HG03432 (cell line): ENCODE data around the gene KIAA0232.
A peak's percentile ranks its signal among the peaks of the same experiment; 100 is the strongest.
"Not testable (repeated sequence)": the region's sequence is repeated elsewhere in the genome, so short reads cannot be mapped to it uniquely, and the experiment has no call there.

Experiments used
- ATAC-seq: cut with Tn5 transposase; IDR thresholded peaks from one replicate; pipeline ENCODE4 v1.9.1; 2021; ENCODE audit warnings: mild to moderate bottlenecking, moderate library complexity; ENCODE audit not compliant: unreplicated experiment

KIAA0232 gene

DNA sequence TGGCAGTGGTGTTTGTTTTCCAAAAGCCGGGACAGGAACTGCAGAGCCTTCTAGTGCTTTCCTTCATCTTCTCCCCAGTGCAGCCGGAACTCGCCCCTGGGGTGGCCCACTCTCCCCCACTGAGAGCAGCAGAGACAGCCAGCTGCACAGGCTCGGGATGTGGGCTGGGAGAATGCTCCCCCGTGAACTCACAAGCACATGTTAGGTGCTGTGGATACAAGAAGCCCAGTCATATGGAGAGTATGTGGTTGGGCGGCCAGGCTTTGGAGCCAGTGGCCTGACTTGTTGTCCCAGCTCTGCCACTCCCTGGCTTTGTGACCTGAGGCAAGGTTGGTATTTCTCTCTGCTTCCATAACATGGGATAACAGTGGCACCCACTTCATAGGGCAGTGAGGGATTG lies 9.4 kb upstream of the KIAA0232 start:
- no peak for ATAC-seq

DNA sequence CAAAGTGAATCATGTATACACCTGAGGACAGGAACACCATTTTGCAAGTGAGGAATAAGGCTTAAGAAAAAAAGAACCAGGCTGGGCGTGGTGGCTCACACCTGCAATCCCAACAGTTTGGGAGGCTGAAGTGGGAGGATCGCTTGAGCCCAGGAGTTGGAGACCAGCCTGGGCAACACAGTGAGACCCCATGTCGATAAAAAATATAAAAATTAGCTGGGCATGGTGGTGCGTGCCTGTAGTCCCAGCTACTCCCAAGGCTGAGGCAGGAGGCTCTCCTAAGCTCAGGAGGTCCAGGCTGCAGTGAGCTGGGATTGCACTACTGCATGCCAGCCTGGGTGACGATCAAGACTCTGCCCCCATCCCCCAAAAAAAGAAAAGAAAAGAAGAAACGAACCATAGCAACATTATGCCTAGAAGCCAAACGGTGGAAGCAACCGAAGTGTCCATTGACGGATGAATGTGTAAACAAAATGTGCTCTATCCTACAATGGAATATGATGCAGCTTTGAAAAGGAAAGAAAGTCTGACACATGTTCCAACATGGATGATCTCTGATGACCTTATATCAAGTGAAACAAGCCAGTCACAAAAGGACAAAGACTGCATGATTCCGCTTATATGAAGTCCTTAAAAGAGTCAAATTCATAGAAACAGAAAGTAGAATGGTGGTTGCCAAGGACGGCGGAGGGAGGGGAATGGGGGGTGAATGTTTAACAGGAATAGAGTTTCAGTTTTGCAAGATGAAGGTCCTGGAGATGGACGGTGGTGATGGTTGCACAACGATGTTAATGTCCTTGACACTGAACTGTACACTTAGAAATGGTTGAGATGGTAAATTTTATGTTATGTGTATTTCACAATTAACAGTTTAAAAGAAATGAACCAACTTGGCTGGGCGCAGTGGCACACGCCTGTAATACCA lies 8.6 kb upstream of the KIAA0232 start:
- no peak for ATAC-seq

DNA sequence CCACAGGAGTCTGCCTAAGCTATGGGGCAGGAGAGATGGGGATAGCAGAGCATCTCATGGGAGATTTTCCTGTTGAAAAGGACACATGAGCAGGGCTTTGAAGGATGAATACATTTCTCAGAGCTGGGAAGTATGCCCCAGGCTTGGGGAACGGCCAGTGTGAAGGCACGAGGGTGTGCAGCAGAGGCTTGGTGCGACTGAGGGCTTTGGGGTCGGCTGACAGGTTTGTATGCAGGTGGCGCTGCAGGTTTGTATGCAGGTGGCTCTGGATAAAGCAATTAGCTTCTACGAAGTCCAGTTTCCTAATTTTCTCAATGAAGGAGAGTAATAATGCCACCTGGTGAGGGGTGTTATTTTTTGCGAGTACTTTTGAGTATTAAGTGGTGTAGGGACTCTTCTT lies 6.8 kb upstream of the KIAA0232 start:
- ATAC-seq = no peak

DNA sequence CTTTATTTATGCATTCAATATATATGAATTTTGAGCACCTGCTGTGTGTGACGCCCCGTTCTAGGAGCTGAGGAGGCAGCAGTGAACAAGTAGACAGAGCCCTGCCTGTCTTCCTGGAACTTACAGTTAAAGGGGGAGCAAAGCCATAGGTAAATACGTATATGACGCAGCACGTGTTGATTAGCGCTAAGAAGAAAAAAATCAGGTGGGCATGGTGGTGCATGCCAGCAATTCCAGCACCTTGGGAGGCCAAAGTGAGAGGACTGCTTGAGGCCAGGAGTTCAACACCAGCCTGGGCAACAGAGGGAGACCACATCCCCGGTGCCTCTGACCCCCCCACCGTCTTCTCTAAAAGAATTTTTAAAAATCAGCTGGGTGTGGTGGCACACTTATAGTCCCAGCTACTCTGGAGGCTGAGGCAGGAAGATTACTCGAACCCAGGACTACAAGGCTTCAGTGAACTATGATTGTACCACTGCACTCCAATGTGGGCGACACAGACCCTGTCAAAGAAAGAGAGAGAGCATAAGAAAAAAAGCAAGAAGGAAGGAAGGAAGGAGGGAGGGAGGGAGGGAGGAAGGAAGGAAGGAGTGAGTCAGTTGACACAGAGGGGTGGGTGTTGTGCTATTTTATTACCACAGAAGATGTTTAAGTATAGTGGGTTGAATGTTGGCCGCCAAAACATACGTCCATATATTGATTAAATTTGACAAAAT lies 5.4 kb upstream of the KIAA0232 start:
- no peak for ATAC-seq

DNA sequence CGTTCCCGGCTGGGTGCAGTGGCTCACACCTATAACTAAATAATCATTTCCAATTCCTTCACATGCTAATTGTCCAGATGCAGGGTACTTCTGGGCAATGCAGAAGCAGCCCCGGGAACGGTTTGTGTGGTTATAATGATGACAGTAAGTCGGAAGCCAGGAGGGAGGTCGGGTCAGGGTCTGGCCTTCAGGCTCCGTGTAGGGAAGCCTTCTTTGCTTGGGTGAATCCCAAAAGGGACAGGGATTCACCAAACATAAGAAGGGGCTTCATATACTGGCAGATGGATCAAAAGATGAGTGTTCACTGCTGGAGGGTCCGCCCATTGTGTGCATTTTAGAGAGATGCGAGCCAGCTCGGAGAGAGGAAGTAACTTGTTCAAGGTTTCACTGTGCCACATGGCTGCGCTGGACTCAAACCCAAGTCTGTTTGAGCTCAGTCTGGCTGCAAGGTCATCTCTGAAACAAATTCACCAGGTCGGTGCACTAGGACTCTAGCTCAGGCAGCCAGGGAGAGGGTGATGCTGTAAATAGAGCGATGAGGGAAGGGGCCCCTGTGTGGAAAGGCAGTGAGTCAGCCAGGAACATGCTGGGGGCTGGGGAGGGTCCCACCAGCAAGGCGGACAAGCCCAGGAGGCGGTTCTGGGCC lies 4.8 kb upstream of the KIAA0232 start:
- no peak for ATAC-seq

DNA sequence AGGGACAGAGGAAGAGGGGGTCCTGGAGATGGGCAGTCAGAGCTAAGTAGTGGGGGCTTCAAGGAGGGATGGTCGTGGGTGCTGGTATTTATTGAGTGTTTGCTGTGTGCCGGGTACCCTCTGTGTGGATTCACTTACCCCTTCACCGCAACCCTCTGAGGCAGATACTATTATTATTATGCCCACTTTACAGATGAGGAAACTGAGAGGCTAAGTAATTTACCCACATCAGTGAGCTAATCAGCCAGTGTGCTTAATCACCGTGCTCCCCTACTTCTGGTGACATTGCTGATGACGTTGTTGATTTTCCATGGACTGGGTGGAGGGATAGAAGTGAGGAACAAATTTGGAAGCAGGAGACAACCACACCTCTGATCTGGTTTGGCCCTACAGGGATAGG lies 4.1 kb upstream of the KIAA0232 start:
- no peak for ATAC-seq

DNA sequence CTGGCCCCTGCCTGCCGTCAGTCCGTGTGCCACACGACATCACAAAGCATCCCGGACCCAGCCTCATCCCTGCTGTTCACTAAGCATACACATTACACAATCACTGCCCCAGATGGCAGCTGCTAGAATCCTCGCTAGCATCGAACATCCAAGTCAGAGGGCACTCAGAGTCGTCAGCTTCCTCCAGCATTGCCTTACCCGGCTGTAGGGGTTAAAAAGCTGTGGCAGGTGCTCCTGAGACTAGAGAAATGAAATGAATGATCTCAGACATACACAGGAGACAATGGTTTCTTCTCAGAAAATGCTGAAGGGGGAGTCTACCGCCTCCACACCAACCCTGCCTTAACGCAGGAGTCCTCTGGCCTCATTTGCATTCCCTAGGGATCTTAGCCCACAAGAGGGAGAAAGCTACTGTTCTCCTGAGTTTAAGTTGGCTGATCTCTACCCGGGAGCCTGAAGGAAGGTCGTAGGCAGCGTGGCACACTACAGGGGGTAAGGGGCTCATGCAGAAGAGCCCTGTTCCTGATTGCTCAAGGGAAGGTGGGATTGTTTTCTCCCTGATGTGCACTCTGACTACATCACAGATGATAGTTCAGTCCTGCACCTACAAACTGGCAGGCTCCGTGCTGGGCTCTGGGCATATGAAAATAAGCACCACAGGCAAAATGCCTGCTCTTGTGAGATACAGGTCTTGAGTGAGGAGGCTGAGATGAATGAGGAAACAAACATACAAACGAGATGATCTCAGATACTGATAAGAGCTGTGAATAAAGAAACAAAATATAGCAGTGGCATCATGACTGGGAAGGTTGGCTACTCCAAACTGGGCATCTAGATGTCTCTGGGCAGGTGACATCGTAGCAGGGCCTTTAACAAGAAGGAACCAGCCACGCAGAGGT lies 2.6 kb upstream of the KIAA0232 start:
- no peak for ATAC-seq

DNA sequence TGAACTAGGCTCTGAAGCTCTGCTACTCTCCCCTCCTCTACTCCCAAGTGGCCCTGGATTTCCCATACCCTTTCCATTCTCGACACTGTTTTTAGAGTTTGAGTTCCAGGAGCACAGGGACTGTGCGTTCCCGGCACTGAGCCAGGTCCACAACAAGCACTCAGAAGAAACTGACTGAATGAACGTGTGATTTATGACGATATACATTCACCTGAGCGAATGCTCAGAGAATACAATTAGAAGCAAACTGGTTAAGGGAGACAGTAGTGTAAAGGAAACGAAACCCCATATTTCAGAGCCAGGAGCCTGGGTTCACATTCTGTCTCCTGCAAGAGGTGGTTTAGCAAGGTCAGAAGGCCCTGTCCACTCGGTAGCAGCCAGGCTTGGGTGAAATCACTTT lies 1.4 kb upstream of the KIAA0232 start:
- ATAC-seq = no peak

DNA sequence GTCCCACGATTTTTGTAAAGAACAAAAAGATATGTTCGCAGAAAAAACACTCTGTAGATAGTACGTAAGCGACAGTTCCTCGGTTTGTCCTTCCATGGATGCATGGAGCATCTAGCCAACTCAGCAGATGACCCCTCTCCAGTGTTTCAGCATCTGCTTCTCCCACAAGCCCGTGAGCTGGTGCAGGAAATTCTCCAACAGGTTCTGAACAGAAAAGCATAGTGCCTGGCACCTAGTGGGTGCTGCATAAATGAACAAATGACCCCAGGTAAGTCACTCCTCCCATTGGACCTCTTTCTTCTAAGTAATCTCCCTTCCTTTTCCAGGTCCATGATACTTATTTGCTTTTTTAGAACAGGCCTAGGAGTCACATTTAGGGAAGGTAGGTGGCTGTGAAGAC lies 966 bp upstream of the KIAA0232 start:
- ATAC-seq = no peak

DNA sequence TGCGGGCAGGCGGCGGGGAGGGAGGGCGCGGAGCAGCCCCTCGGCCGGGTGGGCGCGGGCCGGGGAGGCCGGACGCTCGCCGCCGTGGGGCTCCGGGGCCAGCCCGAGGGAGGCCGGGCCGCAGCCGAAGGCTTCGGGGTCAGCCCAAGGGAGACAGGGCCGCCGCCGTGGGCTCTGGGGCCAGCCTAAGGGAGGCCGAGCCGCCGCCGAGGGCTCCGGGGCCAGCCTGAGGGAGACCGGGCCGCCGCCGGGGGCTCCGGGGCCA lies 251 bp downstream of the KIAA0232 start:
- ATAC-seq = no peak

DNA sequence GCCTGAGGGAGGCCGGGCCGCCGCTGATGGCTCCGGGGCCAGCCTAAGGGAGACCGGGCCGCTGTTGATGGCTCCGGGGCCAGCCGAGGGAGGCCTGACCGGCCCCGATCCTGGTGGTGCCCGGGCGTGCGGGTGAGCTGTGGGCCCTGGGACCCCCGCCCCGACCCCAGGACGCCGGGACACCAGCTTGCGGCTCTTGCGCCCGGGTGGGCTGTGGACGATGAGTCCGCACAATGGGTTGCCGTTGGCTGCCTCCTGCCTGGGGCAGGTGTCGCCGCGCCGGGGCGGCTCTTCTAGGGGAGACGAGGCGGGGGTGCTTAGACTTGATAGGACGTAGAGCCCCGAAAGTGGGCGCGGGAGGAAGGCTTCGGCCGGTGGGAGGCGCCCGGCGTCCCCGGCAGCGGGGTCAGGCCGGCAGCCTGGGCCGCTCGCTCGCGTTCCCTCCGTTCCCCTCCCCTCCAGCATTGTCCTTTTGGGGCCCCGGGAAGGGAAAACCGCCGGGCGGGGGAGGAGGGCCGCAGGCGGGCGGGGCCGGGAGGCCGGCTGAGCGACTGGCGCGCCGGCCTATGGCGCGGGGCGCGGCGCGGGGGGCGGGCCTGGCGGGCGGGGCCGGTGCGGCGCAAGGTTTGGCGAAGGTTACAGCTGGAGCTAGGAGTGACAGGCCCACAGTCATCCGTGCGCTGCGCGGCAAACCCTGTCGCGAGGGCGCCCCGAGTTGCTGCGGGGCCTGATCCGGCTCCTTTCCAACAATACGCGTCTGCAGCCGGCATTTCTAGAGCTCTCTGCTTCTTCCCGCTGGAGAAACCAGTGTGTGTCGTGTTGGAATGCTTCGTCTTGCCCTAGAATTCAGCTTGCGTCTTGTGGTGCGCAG lies 819 bp downstream of the KIAA0232 start:
- ATAC-seq = peak; percentile 79

DNA sequence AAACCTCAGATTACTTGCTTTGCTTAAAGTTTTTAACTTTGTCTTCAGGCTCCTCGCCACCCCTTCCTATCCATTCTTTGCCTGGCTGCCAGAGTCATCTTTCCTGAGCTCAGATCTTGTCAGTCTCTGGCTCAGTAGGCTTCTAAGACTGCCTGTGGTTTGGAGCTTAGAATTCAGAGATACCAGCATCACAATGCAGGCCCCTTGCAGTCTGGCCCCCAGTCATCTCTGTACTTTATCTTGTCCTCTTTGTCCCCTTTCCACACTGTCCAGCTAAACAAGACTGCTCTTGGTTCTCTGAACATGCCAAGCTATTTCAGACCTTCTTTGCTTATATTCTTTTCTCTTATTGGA lies 3.0 kb downstream of the KIAA0232 start:
- no peak for ATAC-seq

DNA sequence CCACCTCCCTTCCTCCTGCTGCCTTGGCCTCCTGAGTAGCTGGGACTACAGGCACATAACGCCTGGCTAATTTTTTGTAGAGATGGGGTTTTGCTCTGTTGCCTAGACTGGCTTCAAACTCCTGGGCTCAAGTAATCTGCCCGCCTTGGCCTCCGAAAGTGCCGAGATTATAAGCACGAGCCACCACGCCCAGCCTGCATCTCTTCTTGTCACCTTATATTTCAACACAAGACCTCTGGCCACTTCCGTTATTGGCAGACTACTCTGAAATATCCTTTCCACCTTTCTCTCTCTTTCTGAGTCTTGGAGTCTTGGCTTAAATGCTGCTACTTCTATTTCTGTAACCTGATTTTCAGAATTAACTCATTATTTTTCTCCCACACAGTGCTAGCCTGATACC lies 5.6 kb downstream of the KIAA0232 start:
- ATAC-seq = no peak

DNA sequence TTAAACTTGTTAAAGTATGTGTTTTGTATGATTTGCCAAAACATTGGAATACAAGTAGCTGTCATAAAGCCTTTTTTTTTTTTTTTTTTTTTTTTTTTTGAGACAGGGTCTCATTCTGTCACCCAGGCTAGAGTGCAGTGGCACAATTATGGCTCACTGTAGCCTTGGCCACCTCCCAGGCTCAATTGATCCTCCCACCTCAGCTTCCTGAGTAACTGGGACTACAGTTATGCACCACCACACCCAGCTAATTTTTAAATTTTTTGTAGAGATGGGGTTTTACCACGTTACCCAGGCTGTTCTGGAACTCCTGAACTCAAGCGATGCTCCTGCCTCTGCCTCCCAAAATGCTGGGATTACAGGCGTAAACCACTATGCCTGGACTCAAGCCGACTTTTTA lies 8.7 kb downstream of the KIAA0232 start:
- not testable (repeated sequence) for ATAC-seq

DNA sequence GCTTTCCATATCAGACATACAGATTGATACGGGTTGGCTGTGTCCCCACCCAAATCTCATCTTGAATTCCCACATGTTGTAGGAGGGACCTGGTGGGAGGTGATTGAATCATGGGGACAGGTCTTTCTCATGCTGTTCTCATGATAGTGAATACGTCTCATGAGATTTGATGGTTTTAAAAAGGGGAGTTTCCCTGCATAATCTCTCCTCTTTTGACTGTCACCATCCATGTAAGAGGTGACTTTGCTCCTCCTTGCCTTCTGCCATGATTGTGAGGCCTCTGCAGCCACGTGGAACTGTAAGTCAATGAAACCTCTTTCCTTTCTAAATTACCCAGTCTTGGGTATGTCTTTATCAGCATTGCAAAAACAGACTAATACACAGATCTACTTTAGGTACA lies 9.3 kb downstream of the KIAA0232 start:
- not testable (repeated sequence) for ATAC-seq

DNA sequence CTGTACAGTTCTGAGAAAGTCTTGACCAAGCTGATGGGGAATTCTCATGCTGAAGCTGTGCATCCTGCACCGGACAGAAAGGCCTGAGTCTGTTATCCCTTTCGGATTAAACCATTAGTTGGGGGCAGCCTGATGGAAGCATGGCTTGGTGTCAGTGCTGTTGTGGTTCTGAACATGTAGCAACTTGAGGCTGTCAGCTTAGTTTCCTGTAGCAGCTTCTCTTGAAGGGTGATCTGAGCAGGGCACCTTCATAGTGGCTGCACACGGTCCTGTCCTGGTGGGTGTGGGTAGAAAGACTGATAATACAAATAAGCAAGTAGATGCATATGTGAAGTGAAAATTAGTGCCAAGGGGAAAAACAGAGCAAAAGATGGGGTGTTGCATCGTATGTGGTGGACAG lies 11.7 kb downstream of the KIAA0232 start:
- ATAC-seq = no peak

DNA sequence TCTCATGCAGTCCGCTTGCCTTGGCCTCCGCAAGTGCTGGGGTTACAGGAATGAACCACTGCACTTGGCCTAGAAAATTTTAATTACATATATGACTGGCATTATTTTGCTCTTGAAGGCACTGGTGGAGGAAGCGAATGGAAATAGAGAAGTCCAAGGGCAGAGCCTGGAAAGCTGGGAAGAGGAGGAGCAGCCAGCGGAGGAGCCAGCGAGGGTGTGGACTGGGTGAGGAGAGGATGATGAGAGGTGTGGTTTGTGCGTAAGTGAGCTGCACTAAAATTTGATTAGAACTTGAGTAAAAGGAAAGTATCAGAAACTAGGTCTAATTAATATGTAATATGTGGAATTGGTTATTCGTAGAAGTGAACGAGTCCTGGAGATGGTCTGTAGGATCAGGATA lies 13.3 kb downstream of the KIAA0232 start:
- no peak for ATAC-seq

DNA sequence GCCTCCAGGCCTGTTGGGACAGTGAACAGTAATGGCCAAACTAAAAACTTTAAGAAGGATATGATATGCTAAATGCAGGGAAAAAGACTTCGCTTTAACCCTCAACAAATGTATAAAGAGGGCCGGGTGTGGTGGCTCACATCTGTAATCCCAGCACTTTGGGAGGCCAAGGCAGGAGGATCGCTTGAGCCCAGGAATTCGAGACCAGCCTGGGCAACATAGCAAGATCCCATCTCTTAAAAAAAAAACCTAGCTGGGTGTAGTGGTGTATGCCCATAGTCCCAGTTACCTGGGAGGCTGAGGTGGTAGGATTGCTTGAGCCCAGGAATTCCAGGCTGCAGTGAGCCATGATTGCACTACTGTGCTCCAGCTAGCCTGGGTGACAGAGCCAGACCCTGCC lies 14.8 kb downstream of the KIAA0232 start:
- ATAC-seq = not testable (repeated sequence)

DNA sequence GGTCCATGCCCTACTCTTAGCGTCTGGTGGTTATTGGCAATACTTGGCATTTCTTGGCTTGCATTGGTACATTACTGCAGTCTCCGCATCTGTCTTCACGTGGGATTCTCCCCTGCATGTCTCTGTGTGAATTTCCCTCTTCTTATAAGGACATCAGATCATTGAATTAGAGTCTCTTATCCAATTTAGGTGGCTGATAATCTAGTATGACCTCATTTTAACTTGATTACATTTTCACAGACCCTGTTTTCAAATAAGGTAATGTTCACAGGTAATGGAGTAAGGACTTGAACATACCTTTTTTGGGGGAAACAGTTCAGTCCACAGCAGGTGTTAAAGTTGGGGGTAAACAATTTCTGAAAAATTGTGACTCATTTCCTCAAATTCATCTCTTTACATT lies 16.6 kb downstream of the KIAA0232 start:
- ATAC-seq = no peak

DNA sequence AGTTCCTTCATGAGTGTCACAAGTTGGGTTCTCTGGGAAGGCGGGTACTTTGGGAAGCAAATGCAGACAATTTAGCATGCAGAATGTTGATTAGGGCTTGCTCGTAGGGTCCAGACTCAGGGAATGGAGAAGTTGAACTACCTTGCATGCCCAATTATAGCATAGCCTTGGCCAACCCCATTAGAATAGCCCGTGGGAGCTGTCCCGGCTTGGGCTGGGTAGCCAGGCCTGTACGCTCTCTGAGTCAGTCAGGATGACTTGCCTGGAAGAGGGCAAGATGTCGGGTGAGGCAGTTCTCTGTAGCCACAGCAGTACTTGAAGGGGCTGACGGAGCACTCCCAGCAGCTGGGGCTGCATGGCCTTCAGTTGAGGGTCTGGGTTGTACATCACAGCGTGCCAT lies 19.5 kb downstream of the KIAA0232 start:
- ATAC-seq = no peak
